ENCODE measurements around the gene GPR35.

The GPR35 gene

GRCh38 chr2:240591784-240592183 is 33.5 kb upstream of the GPR35 start:
- H2AFZ ChIP-seq, result no peak overlapping the region
- H3K4me2 ChIP-seq (ENCODE audit: low read length), result no peak overlapping the region
- no peak overlapping the region for H3K4me3 ChIP-seq (ENCODE audit: low read depth, low read length)
- no peak overlapping the region for H3K27ac ChIP-seq
- H3K36me3 ChIP-seq (ENCODE audit: control insufficient read depth, insufficient read depth, low read length), result no peaks in the 10 kb centered on the region
- H3K27me3 ChIP-seq (ENCODE audit: control insufficient read depth, insufficient read depth, low read length), result no peaks in the 10 kb centered on the region
- peaks cover 23% of the 10 kb centered on the region for H3K79me2 ChIP-seq
- no peak overlapping the region for H3K9ac ChIP-seq
- no peak for TF ChIP-seq CTCF (IDR thresholded peaks at IDR 0.05)
- no peaks in the 10 kb centered on the region for H3K9me3 ChIP-seq (ENCODE audit: control insufficient read depth, low read length)
- H3K4me1 ChIP-seq, result peaks cover 6% of the 10 kb centered on the region

- no peaks in the 10 kb centered on the region for H3K36me3 ChIP-seq (ENCODE audit: control insufficient read depth, insufficient read depth, low read length)
- no peak overlapping the region for H3K27ac ChIP-seq
- no peaks in the 10 kb centered on the region for H3K4me1 ChIP-seq
- H2AFZ ChIP-seq, result no peak overlapping the region
- H3K4me3 ChIP-seq (ENCODE audit: low read depth, low read length), result no peak overlapping the region
- no peaks in the 10 kb centered on the region for H3K27me3 ChIP-seq (ENCODE audit: control insufficient read depth, insufficient read depth, low read length)
- H3K9ac ChIP-seq, result no peak overlapping the region
- H3K9me3 ChIP-seq (ENCODE audit: control insufficient read depth, low read length), result no peaks in the 10 kb centered on the region
- H3K4me2 ChIP-seq (ENCODE audit: low read length), result no peak overlapping the region
- no peak for TF ChIP-seq CTCF (IDR thresholded peaks at IDR 0.05)
- peaks cover 13% of the 10 kb centered on the region for H3K79me2 ChIP-seq
Measured at GRCh38 chr2:240593026-240593702, 32.1 kb upstream of the GPR35 start.

GRCh38 chr2:240593703-240594451 is 31.4 kb upstream of the GPR35 start:
- no peak overlapping the region for H3K4me3 ChIP-seq (ENCODE audit: low read depth, low read length)
- no peak overlapping the region for H3K9ac ChIP-seq
- H2AFZ ChIP-seq, result no peak overlapping the region
- TF ChIP-seq CTCF (IDR thresholded peaks at IDR 0.05), result no peak
- H3K27ac ChIP-seq, result no peak overlapping the region
- no peaks in the 10 kb centered on the region for H3K27me3 ChIP-seq (ENCODE audit: control insufficient read depth, insufficient read depth, low read length)
- H3K9me3 ChIP-seq (ENCODE audit: control insufficient read depth, low read length), result no peaks in the 10 kb centered on the region
- no peaks in the 10 kb centered on the region for H3K4me1 ChIP-seq
- H3K79me2 ChIP-seq, result peaks cover 13% of the 10 kb centered on the region
- H3K4me2 ChIP-seq (ENCODE audit: low read length), result no peak overlapping the region
- no peaks in the 10 kb centered on the region for H3K36me3 ChIP-seq (ENCODE audit: control insufficient read depth, insufficient read depth, low read length)

- Histone ChIP-seq H3K4me2 (ENCODE audit: low read length) (no peak overlapping the region), H3K79me2 (peaks cover 13% of the 10 kb centered on the region), H3K27me3 (ENCODE audit: control insufficient read depth, insufficient read depth, low read length) (no peaks in the 10 kb centered on the region), H3K9me3 (ENCODE audit: control insufficient read depth, low read length) (no peaks in the 10 kb centered on the region), H3K27ac (no peak overlapping the region), H3K4me1 (no peaks in the 10 kb centered on the region), H3K9ac (no peak overlapping the region), H2AFZ (no peak overlapping the region), H3K36me3 (ENCODE audit: control insufficient read depth, insufficient read depth, low read length) (no peaks in the 10 kb centered on the region), H3K4me3 (ENCODE audit: low read depth, low read length) (no peak overlapping the region)
- no peak for TF ChIP-seq CTCF (IDR thresholded peaks at IDR 0.05)
Measured at GRCh38 chr2:240594511-240595380, 30.5 kb upstream of the GPR35 start.

All from parathyroid adenoma (tissue), 2 donors.